ENCODE measurements around the gene ENDOV. TPM values are rescaled to one million over a fixed set of nuclear protein-coding genes. Genes with fewer than 3 reads are reported as not detected.

Gene ENDOV
- total RNA-seq, 1 donor from 2014 or later, result 28.1 TPM

DNA sequence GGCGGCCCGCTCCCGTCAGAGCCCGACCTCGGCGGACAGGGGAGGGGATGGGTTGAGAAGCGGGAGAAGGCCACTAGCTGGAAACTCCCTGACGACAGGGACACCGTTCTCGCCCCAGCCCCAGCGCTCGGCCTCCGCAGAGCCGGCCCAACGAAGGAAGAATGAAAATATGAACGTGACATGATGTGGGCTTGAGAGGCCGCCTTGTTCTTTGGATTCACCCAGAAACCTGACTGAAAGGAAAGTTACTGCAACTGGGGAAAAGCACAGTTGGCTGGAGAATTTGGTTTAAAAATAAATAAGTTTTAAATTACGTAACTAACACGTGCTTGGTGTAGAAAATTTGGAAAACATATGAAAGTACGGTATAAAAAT, 40.4 kb downstream of the ENDOV start:
- CTCF ChIA-PET, result interaction anchor here (1.0 to 1.8 kb wide), 3 partner anchors 8 to 378 kb away, joined by 3 to 7 read pairs (median 4); no protein-coding TSS in a partner anchor
- peak; percentile 37 for ATAC-seq (ENCODE audit: low read depth)
- no peak for DNase-seq
- intact Hi-C loops (cut with micrococcal nuclease), result loop anchor here (1.0 kb wide), 3 partner anchors 40 to 534 kb away; partner anchors contain the start of genes ENDOV and RPTOR
- H3K4me3 Mint-ChIP-seq, result peak overlapping the region; percentile 92
- POLR2A ChIA-PET, result interaction anchor here (0.6 to 3.0 kb wide), 30 partner anchors 10 to 1843 kb away, joined by 3 to 24 read pairs (median 4); partner anchors contain the start of genes ACTG1, ARL16, BAIAP2 and CEP131
- peaks cover 31% of the 10 kb centered on the region for H3K27me3 Mint-ChIP-seq
- H3K36me3 Mint-ChIP-seq (ENCODE audit: low read depth), result peaks cover 6% of the 10 kb centered on the region
- H3K4me1 Mint-ChIP-seq, result peaks cover 15% of the 10 kb centered on the region
- no peak for TF ChIP-seq CTCF (IDR thresholded peaks at IDR 0.05)
- H3K27ac Mint-ChIP-seq, result peak overlapping the region; percentile 92
- H3K9me3 Mint-ChIP-seq, result no peaks in the 10 kb centered on the region

DNA sequence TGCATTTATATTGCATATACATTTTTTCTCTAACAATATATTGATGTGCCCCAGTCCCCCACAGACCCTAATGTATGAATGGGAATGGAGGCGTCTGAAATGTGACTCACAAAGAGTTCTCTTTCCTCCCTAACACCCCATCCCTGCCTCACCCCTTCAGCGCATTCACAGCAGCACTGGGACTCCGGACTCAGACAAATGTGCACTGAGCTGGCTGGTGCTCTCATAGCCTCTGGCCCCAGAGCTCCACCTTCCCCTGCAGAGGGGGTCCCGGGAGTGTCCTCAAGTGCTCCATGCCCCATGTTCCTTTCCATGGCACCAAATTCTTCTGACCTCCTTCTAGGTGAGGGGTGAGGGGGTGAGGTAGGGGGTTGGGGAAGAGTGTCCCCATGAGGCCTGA, 40.8 kb downstream of the ENDOV start:
- no peaks in the 10 kb centered on the region for H3K9me3 Mint-ChIP-seq
- H3K36me3 Mint-ChIP-seq (ENCODE audit: low read depth), result peaks cover 6% of the 10 kb centered on the region
- no peak for DNase-seq
- peaks cover 34% of the 10 kb centered on the region for H3K27me3 Mint-ChIP-seq
- CTCF ChIA-PET, result no interaction called here
- ATAC-seq (ENCODE audit: low read depth), result no peak
- peaks cover 15% of the 10 kb centered on the region for H3K4me1 Mint-ChIP-seq
- peak overlapping the region; percentile 92 for H3K4me3 Mint-ChIP-seq
- POLR2A ChIA-PET, result interaction anchor here (0.6 to 3.0 kb wide), 9 partner anchors 18 to 1396 kb away, joined by 3 to 24 read pairs (median 9); partner anchors contain the start of genes ACTG1, ENDOV and GAA
- intact Hi-C loops (cut with micrococcal nuclease), result loop anchor here (1.0 kb wide), 3 partner anchors 40 to 534 kb away; partner anchors contain the start of genes ENDOV and RPTOR
- H3K27ac Mint-ChIP-seq, result peak overlapping the region; percentile 77
- TF ChIP-seq CTCF (IDR thresholded peaks at IDR 0.05), result no peak

GRCh38 chr17:80456465-80457235, 41.7 kb downstream of the ENDOV start:
- no peak for TF ChIP-seq CTCF (IDR thresholded peaks at IDR 0.05)
- ATAC-seq (ENCODE audit: low read depth) (no peak), DNase-seq (no peak)
- no peaks in the 10 kb centered on the region for H3K9me3 Mint-ChIP-seq
- peaks cover 38% of the 10 kb centered on the region for H3K27me3 Mint-ChIP-seq
- no peak overlapping the region for H3K27ac Mint-ChIP-seq
- peaks cover 6% of the 10 kb centered on the region for H3K36me3 Mint-ChIP-seq (ENCODE audit: low read depth)
- ChIA-PET POLR2A (no interaction called here), CTCF (no interaction called here)
- peaks cover 15% of the 10 kb centered on the region for H3K4me1 Mint-ChIP-seq
- H3K4me3 Mint-ChIP-seq, result peak overlapping the region; percentile 52
- intact Hi-C loops (cut with micrococcal nuclease), result no loop called here

- ATAC-seq (ENCODE audit: low read depth), result no peak
- Mint-ChIP-seq H3K27me3 (peaks cover 41% of the 10 kb centered on the region), H3K36me3 (ENCODE audit: low read depth) (peaks cover 6% of the 10 kb centered on the region), H3K4me3 (no peak overlapping the region), H3K9me3 (no peaks in the 10 kb centered on the region), H3K27ac (no peak overlapping the region), H3K4me1 (peaks cover 15% of the 10 kb centered on the region)
- intact Hi-C loops (cut with micrococcal nuclease), result no loop called here
- TF ChIP-seq CTCF (IDR thresholded peaks at IDR 0.05), result no peak
- POLR2A ChIA-PET, result interaction anchor here (0.6 kb wide), 1 partner anchor 1210 kb away, joined by 5 read pairs; no protein-coding TSS in a partner anchor
- DNase-seq, result no peak
- CTCF ChIA-PET, result no interaction called here
Observed at GRCh38 chr17:80457236-80457856, 42.4 kb downstream of the ENDOV start.

DNA sequence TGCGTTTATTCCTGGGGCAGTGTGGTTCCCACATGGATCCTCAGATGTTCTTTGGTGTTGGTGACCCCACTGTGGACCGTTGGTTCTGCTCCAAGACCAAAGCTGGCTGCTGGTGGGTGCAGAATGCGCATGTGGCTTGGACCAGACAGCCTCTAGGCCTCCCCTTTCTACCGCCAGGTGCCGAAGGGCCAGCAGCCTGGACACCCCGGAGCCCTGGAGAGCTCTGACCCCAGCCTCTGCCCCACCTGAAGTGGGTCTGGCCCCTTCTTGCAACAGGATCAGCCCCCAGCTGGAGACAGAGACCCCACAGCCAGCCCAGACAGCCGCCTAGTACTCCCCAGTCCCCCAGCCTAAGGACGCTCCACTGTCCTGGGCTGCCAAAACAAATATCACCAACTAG, 43.0 kb downstream of the ENDOV start:
- DNase-seq (no peak), ATAC-seq (ENCODE audit: low read depth) (no peak)
- H3K36me3 Mint-ChIP-seq (ENCODE audit: low read depth), result peaks cover 6% of the 10 kb centered on the region
- peaks cover 15% of the 10 kb centered on the region for H3K4me1 Mint-ChIP-seq
- ChIA-PET CTCF (no interaction called here), POLR2A (no interaction called here)
- H3K27me3 Mint-ChIP-seq, result peaks cover 41% of the 10 kb centered on the region
- H3K4me3 Mint-ChIP-seq, result no peak overlapping the region
- TF ChIP-seq CTCF (IDR thresholded peaks at IDR 0.05), result no peak
- no peaks in the 10 kb centered on the region for H3K9me3 Mint-ChIP-seq
- intact Hi-C loops (cut with micrococcal nuclease), result no loop called here
- no peak overlapping the region for H3K27ac Mint-ChIP-seq

Measured in activated B cell treated with CpG ODN at 0.5 μM for 24 hours (primary cell).